Measurements from ENCODE around the gene MEIOC.
A peak's percentile ranks its signal among the peaks of the same experiment; 100 is the strongest.

Gene MEIOC

GRCh38 chr17:44708401-44709263 lies 52.4 kb downstream of the MEIOC start, which contains the start of gene DBF4B:
TSS of gene DBF4B (plus strand) at chr17:44708665. CDS start at chr17:44708821, 156 bp downstream.
- ATAC-seq = peak; percentile 72
- DNase-seq = peak; percentile 83

- ATAC-seq (no peak), DNase-seq (no peak)
Measured at GRCh38 chr17:44719444-44719843, 63.2 kb downstream of the MEIOC start.

GRCh38 chr17:44722254-44722653 lies 66.0 kb downstream of the MEIOC start:
- DNase-seq (no peak), ATAC-seq (no peak)

All from stimulated activated naive CD8-positive, alpha-beta T cell treated with anti-CD3 and anti-CD28 coated beads, Interleukin-15, Interleukin-2, amounts not matched to agents 100 U/mL and 50 U/mL, for 24 hours (primary cell).